A673 (cell line): ENCODE measurements around the gene NRXN3. TPM values are rescaled to one million over a fixed set of nuclear protein-coding genes. Genes with fewer than 3 reads are reported as not detected.

Experiments
- BruUV-seq: library from RNA; stranded (reverse); fragments of 400-500 nt; replicated peaks from 2 replicates; lab custom pipeline; 2021; lab: Mats Ljungman, UMichigan
- CTCF ChIA-PET: fragments of 300-600 bp; sonication (Branson Sonifier 250); formaldehyde crosslinking; loops from one replicate; lab custom pipeline; 2022; ENCODE audit warnings: antibody characterized with exemption; lab: Charles Lee
- POLR2A ChIA-PET: fragments of 300-600 bp; sonication (Branson Sonifier 250); formaldehyde crosslinking; loops from one replicate; lab custom pipeline; 2022; ENCODE audit warnings: antibody characterized with exemption; ENCODE audit not compliant: low non-redundant PET; lab: Charles Lee
- DNase-seq: peaks from one replicate; pipeline ENCODE4 v3.0.0-alpha.2; 2015; ENCODE audit warnings: low spot score
- H3K27ac ChIP-seq: fragments of 200-600 bp; sonication (generic); 2 replicates; pipeline ENCODE4 v1.5.1; 2016; ENCODE audit warnings: mixed run types, low read depth, mild to moderate bottlenecking, mixed read lengths, antibody characterized with exemption, low read length; ENCODE audit not compliant: poor library complexity, severe bottlenecking
- H3K27me3 ChIP-seq: fragments of 200-600 bp; sonication (generic); replicated peaks from 2 replicates; pipeline ENCODE4 v1.6.1; 2017; ENCODE audit warnings: mixed run types, low read depth, mild to moderate bottlenecking, mixed read lengths, antibody characterized with exemption, low read length; ENCODE audit not compliant: insufficient read depth, poor library complexity
- H3K36me3 ChIP-seq: fragments of 200-600 bp; sonication (generic); 2 replicates; pipeline ENCODE4 v1.6.1; 2016; ENCODE audit warnings: mixed run types, mild to moderate bottlenecking, mixed read lengths, antibody characterized with exemption, low read length; ENCODE audit not compliant: insufficient read depth, poor library complexity, severe bottlenecking
- H3K4me1 ChIP-seq: fragments of 200-600 bp; sonication (generic); 2 replicates; pipeline ENCODE4 v1.6.1; 2017; ENCODE audit warnings: mixed run types, mild to moderate bottlenecking, mixed read lengths, antibody characterized with exemption, low read length; ENCODE audit not compliant: insufficient read depth, poor library complexity, severe bottlenecking
- H3K4me3 ChIP-seq: fragments of 200-600 bp; sonication (generic); 2 replicates; pipeline ENCODE4 v1.5.1; 2016; ENCODE audit warnings: low read depth, mixed run types, mild to moderate bottlenecking, mixed read lengths, low read length; ENCODE audit not compliant: poor library complexity, severe bottlenecking
- H3K9me3 ChIP-seq: fragments of 200-600 bp; sonication (generic); 2 replicates; pipeline ENCODE4 v1.6.1; 2016; ENCODE audit warnings: mixed run types, low read depth, mild to moderate bottlenecking, mixed read lengths, antibody characterized with exemption, low read length; ENCODE audit not compliant: poor library complexity, severe bottlenecking
- CTCF ChIP-seq: fragments of 300-800, 200-600 bp; sonication (generic); conservative IDR thresholded peaks from 2 replicates; pipeline ENCODE4 v1.5.1; 2017; ENCODE audit warnings: low read depth, mild to moderate bottlenecking, antibody characterized with exemption, low read length, moderate library complexity, mixed read lengths
- EZH2 ChIP-seq: fragments of 200-600 bp; sonication (generic); IDR thresholded peaks from 2 replicates; pipeline ENCODE4 v1.6.1; 2017; ENCODE audit warnings: borderline replicate concordance, low read depth, mild to moderate bottlenecking, mixed read lengths, antibody characterized with exemption, low read length; ENCODE audit not compliant: poor library complexity, severe bottlenecking
- intact Hi-C: fragments of 100-400 bp; cut with micrococcal nuclease; formaldehyde crosslinking; loops from one replicate; pipeline ENCODE4 v1.10.0; 2022; ENCODE audit not compliant: unreplicated experiment
- total RNA-seq: library from RNA; stranded (reverse); gene quantifications from 2 replicates; pipeline ENCODE4 v1.2.3, GENCODE V29; 2021

The NRXN3 gene
- total RNA-seq, 1 experiment from 2014 or later, result 0.21 TPM

GRCh38 chr14:78946949-78947348, 776.8 kb downstream of the NRXN3 start:
- intact Hi-C loops, result no loop called here

GRCh38 chr14:78947681-78948080, 777.5 kb downstream of the NRXN3 start:
- H3K27ac ChIP-seq, result no peak overlapping the region
- DNase-seq, result no peak
- TF ChIP-seq EZH2, result no peak
- no peak for TF ChIP-seq CTCF
- no peaks in the 10 kb centered on the region for H3K4me1 ChIP-seq
- intact Hi-C loops, result no loop called here
- CTCF ChIA-PET, result no interaction called here
- H3K27me3 ChIP-seq, result peaks cover 5% of the 10 kb centered on the region
- POLR2A ChIA-PET, result no interaction called here
- no peaks in the 10 kb centered on the region for H3K36me3 ChIP-seq
- H3K4me3 ChIP-seq, result no peak overlapping the region
- BruUV-seq, result no TSS peak
- H3K9me3 ChIP-seq, result no peaks in the 10 kb centered on the region

More at GRCh38 chr14:78946949-78947348, 776.8 kb downstream of the NRXN3 start:
- TF ChIP-seq EZH2 (no peak), CTCF (no peak)
- H3K9me3 ChIP-seq, result no peaks in the 10 kb centered on the region
- peaks cover 6% of the 10 kb centered on the region for H3K27me3 ChIP-seq
- no peak overlapping the region for H3K27ac ChIP-seq
- no peak for DNase-seq
- CTCF ChIA-PET, result no interaction called here
- no peaks in the 10 kb centered on the region for H3K4me1 ChIP-seq
- no peaks in the 10 kb centered on the region for H3K36me3 ChIP-seq
- BruUV-seq, result no TSS peak
- H3K4me3 ChIP-seq, result no peak overlapping the region
- POLR2A ChIA-PET, result no interaction called here

GRCh38 chr14:78950649-78951048, 780.5 kb downstream of the NRXN3 start:
- intact Hi-C loops, result no loop called here
- H3K9me3 ChIP-seq, result no peaks in the 10 kb centered on the region
- DNase-seq, result peak; percentile 17
- ChIA-PET POLR2A (no interaction called here), CTCF (interaction anchor here (0.5 kb wide), 1 partner anchor 14 kb away, joined by 3 read pairs; no protein-coding TSS in a partner anchor)
- TF ChIP-seq CTCF (no peak), EZH2 (no peak)
- H3K27ac ChIP-seq, result no peak overlapping the region
- no peaks in the 10 kb centered on the region for H3K36me3 ChIP-seq
- H3K4me1 ChIP-seq, result no peaks in the 10 kb centered on the region
- no peak overlapping the region for H3K4me3 ChIP-seq
- H3K27me3 ChIP-seq, result peaks cover 5% of the 10 kb centered on the region
- BruUV-seq, result no TSS peak
